K562 (cell line): Measurements from ENCODE around the gene PFN3. TPM values are rescaled to one million over a fixed set of nuclear protein-coding genes. Genes with fewer than 3 reads are reported as not detected.
A peak's percentile ranks its signal among the peaks of the same experiment; 100 is the strongest.

Source experiments
- EGR1 ChIP-seq: fragments of 450-650 bp; conservative IDR thresholded peaks from 2 replicates; pipeline ENCODE4 v1.6.1; 2017; ENCODE audit warnings: mild to moderate bottlenecking
- L3MBTL2 ChIP-seq: fragments of 450-650 bp; IDR thresholded peaks from 2 replicates; pipeline ENCODE4 v1.6.1; 2016; ENCODE audit warnings: mild to moderate bottlenecking, moderate library complexity
- MGA ChIP-seq: fragments of 450-650 bp; IDR thresholded peaks from 2 replicates; pipeline ENCODE4 v1.6.1; 2016; ENCODE audit warnings: mild to moderate bottlenecking, moderate library complexity
- NFATC3 ChIP-seq: fragments of 450-650 bp; IDR thresholded peaks from 2 replicates; pipeline ENCODE4 v1.6.1; 2017; ENCODE audit warnings: mild to moderate bottlenecking
- NFYB ChIP-seq: IDR thresholded peaks from 2 replicates; pipeline ENCODE4 v1.6.1; 2011; ENCODE audit warnings: mild to moderate bottlenecking, moderate library complexity; ENCODE audit not compliant: insufficient read length; ENCODE audit errors: extremely low read depth
- RAD51 ChIP-seq: fragments of 450-650 bp; IDR thresholded peaks from 2 replicates; pipeline ENCODE4 v1.7.1; 2016; ENCODE audit warnings: low read depth, mild to moderate bottlenecking, borderline replicate concordance
- SRSF9 ChIP-seq: fragments of 200-400 bp; formaldehyde crosslinking; IDR thresholded peaks from 2 replicates; pipeline ENCODE4 v1.6.1; 2017; ENCODE audit warnings: low read depth, low read length, borderline replicate concordance
- USF1 ChIP-seq: sonication (generic); formaldehyde crosslinking; IDR thresholded peaks from 2 replicates; pipeline ENCODE4 v1.9.0; 2022; ENCODE audit warnings: mild to moderate bottlenecking, missing genetic modification reagents
- ZBTB49 ChIP-seq: sonication (generic); formaldehyde crosslinking; IDR thresholded peaks from 2 replicates; pipeline ENCODE4 v1.8.0; 2022; ENCODE audit warnings: missing genetic modification reagents, mild to moderate bottlenecking, borderline replicate concordance
- ZNF175 ChIP-seq: fragments of 200-800 bp; sonication (Bioruptor generic); IDR thresholded peaks from 2 replicates; pipeline ENCODE4 v1.6.1; 2016; ENCODE audit warnings: low read depth, mild to moderate bottlenecking, missing genetic modification characterization, missing compliant biosample characterization
- ZNF263 ChIP-seq: sonication (generic); formaldehyde crosslinking; IDR thresholded peaks from 2 replicates; pipeline ENCODE4 v1.8.0; 2022; ENCODE audit warnings: mild to moderate bottlenecking, missing genetic modification reagents, borderline replicate concordance
- polyA plus RNA-seq, 8 experiments: library from polyadenylated mRNA; depleted of rRNA in 4 of 8; stranded (reverse) in 5 of 8; unstranded in 3 of 8; fragments of >200 nt; fragmentation: Nextera tagmentation in 2 of 8; fragmentation: Illumina TruSeq in 1 of 8; extraction: Ambion mirVana in 2 of 8; extraction: Trizol in 1 of 8; gene quantifications; 2 replicates each; pipeline versions ENCODE4 v1.2.1 to v1.2.3, GENCODE V29; 2011 to 2014; ENCODE audit warnings: inconsistent platforms in 1 of 8, missing spikeins in 1 of 8
- total RNA-seq, 7 experiments: library from RNA; depleted of rRNA in 6 of 7; stranded (reverse); fragments of >200 nt in 6 of 7; fragmentation: Illumina TruSeq in 2 of 7; extraction: Trizol in 2 of 7; gene quantifications; 2 replicates each; pipeline versions ENCODE4 v1.2.1 to v1.2.3, GENCODE V29; 2011 to 2021; ENCODE audit warnings: low replicate concordance in 1 of 7

The PFN3 gene
- total and polyA plus RNA-seq, 9 of the 15 experiments (the other 6 are each of a cell fraction or from before 2014, with no cell fraction given), result not detected

GRCh38 chr5:177355868-177356168 is 44.6 kb downstream of the PFN3 start (continued):
- peak; percentile 77 for TF ChIP-seq MGA
- no peak for TF ChIP-seq ZBTB49
- peak; percentile 61 for TF ChIP-seq NFYB
- no peak for TF ChIP-seq ZNF175 (CRISPR knock-in tag)
- 0 out of 2 replicates have a peak, but pooled peaks have one; percentile 7 for TF ChIP-seq EGR1
- peak; percentile 89 for TF ChIP-seq USF1
- peak; percentile 67 for TF ChIP-seq L3MBTL2
- TF ChIP-seq SRSF9, result no peak
- TF ChIP-seq ZNF263 (CRISPR knock-in tag), result no peak
- TF ChIP-seq NFATC3, result no peak
- TF ChIP-seq RAD51, result peak; percentile 70; the same call in 1 of the 2 replicates
